ENCODE results near the gene CCSAP.
A peak's percentile ranks its signal among the peaks of the same experiment; 100 is the strongest.

CCSAP gene

DNA sequence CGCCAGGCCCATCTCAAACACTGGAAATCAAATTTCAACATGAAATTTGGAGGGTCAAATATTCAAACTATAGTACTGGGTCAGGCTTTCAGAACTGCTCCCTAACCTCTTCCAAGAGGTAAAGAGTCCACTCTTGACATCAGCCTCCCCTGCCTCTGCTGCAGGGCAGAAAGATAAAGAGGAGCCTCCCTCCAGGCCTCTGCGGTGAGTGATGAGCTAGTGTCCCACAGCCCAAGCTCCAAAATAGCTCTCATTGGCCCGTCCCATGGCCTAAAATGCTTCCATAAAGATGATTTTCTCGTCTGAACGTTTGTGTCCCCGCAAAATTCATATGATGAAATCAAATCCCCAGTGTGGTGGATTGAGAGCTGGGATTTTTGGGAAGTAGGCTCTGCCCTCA lies 33.7 kb upstream of the CCSAP start:
- Histone ChIP-seq H3K4me1 (peaks cover 4% of the 10 kb centered on the region; the same call in 1 of the 2 replicates), H3K27me3 (ENCODE audit: low read depth) (no peaks in the 10 kb centered on the region), H3K4me3 (no peak overlapping the region), H3K9me3 (no peaks in the 10 kb centered on the region), H3K36me3 (replicated peaks) (no peaks in the 10 kb centered on the region)
- in situ Hi-C loops (cut with MboI; ENCODE audit: low sequenced_read_pairs): no loop called here
- no peak for DNase-seq (ENCODE audit: low spot score in 2 of 2)

DNA sequence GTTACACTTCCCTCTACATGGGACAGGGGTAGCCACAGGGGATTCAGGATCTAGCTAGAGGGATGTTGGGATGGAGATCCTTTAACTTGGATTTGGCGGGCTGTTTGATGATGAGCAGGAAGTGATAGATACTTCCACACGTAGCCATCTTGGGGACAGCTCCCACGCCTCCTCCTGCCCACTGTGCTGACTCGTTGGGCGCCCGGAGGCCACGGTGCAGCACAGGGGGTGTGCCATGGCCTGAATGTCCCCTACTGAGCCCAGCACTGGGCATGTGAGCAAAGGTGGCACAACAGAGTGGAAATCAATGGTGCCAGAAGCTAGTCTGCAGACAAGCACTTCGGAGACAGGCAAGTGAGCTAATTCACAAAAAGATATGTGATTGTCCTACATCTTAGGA lies 31.6 kb upstream of the CCSAP start:
- Histone ChIP-seq H3K9me3 (no peaks in the 10 kb centered on the region), H3K4me1 (peaks cover 8% of the 10 kb centered on the region; the same call in 1 of the 2 replicates), H3K4me3 (no peak overlapping the region), H3K27me3 (ENCODE audit: low read depth) (peaks cover 10% of the 10 kb centered on the region), H3K36me3 (replicated peaks) (no peaks in the 10 kb centered on the region)
- DNase-seq (ENCODE audit: low spot score in 2 of 2): no peak
- in situ Hi-C loops (cut with MboI; ENCODE audit: low sequenced_read_pairs): no loop called here

DNA sequence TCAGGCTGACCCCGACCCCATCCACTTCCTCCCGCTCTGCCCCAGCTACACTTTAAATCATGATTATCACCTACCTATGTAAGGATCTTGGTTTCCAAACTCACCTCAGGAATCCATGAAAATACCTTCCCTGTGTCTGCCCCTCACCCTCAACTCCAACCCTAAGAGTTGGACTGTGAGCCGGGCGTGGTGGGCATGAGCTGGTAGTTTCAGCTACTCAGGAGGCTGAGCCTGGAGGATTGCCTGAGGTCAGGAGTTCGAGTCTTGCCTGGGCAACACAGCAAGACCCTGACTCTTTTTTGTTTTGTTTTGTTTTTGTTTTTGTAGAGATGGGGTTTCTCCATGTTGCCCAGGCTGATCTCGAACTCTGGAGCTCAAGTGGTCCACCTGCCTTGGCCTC lies 30.5 kb upstream of the CCSAP start:
- Histone ChIP-seq H3K4me1 (peaks cover 4% of the 10 kb centered on the region; the same call in 1 of the 2 replicates), H3K4me3 (no peak overlapping the region), H3K9me3 (no peaks in the 10 kb centered on the region), H3K36me3 (replicated peaks) (no peaks in the 10 kb centered on the region), H3K27me3 (ENCODE audit: low read depth) (peaks cover 10% of the 10 kb centered on the region)
- no peak for DNase-seq (ENCODE audit: low spot score in 2 of 2)
- in situ Hi-C loops (cut with MboI; ENCODE audit: low sequenced_read_pairs): no loop called here

DNA sequence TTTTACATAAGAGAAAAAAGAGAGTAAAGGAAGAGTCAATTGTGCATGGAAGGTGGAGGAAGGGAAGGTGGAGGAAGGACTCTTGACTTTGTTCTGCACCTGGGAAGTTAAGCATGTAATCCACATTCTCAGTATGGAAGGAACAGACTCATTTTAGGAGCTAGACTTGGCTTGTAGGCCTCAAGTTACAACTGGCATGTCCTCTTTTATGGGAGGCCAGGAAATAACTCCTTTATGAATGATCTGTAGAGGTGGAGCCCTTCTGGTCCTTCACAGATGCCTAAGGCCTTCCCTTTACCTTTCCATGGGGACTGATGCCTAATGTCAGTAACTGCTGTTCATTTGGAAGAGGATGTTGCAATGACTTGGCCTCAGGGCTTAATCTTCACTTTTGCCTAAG lies 29.4 kb upstream of the CCSAP start:
- Histone ChIP-seq H3K4me3 (no peak overlapping the region), H3K27me3 (ENCODE audit: low read depth) (peaks cover 10% of the 10 kb centered on the region), H3K36me3 (replicated peaks) (no peaks in the 10 kb centered on the region), H3K9me3 (no peaks in the 10 kb centered on the region), H3K4me1 (peaks cover 4% of the 10 kb centered on the region; the same call in 1 of the 2 replicates)
- DNase-seq (ENCODE audit: low spot score in 2 of 2): no peak
- in situ Hi-C loops (cut with MboI; ENCODE audit: low sequenced_read_pairs): no loop called here

DNA sequence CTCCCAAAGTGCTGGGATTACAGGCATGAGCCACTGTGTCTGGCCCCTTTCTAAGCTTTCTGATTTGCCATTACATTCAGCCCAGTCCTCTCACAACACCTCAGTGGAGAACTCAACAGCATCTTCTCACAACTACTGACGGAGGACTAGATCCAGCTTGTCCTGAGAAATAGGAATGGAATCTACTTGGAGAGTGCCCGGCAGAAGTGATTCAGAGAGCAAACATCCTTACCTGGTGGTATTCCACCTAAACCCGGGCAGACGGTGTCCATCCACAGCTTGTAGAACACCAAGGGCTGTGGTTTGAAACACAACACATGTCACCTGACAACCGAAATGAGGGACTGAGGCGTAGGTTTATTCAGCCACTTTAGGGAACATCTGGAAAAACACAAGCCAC lies 28.8 kb upstream of the CCSAP start:
- Histone ChIP-seq H3K27me3 (ENCODE audit: low read depth) (peaks cover 10% of the 10 kb centered on the region), H3K36me3 (replicated peaks) (no peaks in the 10 kb centered on the region), H3K4me3 (no peak overlapping the region), H3K9me3 (no peaks in the 10 kb centered on the region), H3K4me1 (peaks cover 4% of the 10 kb centered on the region; the same call in 1 of the 2 replicates)
- in situ Hi-C loops (cut with MboI; ENCODE audit: low sequenced_read_pairs): no loop called here
- no peak for DNase-seq (ENCODE audit: low spot score in 2 of 2)

DNA sequence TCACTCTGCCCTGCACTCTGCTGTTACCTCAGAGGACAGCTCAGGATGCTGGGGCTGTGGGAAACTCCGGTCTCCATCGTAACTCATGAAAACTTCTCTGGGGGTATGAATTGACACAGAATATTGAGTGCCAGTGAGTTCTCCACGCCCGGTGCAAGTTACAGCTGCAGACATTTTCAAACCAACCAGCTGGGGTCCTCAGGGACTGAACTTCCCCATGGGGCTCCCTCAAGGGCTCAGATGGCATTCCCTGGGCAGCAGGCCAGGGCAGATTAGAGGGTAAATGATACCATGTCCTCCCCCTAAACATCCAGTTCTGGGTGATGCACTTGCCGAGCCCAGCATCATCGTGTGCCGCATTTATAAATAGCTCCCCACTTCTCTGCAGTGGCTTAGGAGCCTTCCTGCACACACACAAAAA lies 27.8 kb upstream of the CCSAP start:
- Histone ChIP-seq H3K4me3 (no peak overlapping the region), H3K4me1 (peaks cover 4% of the 10 kb centered on the region; the same call in 1 of the 2 replicates), H3K9me3 (no peaks in the 10 kb centered on the region), H3K36me3 (replicated peaks) (no peaks in the 10 kb centered on the region), H3K27me3 (ENCODE audit: low read depth) (peaks cover 10% of the 10 kb centered on the region)
- peak in 1 of 2 experiments; percentile 21 for DNase-seq (ENCODE audit: low spot score in 2 of 2)
- in situ Hi-C loops (cut with MboI; ENCODE audit: low sequenced_read_pairs): no loop called here

DNA sequence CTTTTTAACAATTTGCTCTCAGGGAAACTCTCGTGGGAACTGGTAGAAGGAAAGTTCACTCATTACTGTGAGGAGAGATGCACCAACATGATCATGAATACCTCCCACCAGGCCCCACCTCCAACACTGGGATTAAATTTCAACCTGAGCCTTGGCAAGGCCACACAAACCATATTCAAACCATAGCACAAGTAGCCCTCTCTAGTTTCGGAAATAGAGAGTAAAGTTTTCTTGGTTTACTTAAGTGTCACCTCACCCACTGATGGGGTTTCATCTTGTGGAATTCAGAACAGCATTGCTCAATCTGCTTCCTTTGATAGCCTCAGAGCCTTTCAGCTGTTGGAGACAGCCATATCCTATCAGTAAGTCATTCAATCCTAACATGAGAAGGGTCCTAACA lies 25.5 kb upstream of the CCSAP start:
- in situ Hi-C loops (cut with MboI; ENCODE audit: low sequenced_read_pairs): no loop called here
- H3K27me3 ChIP-seq (ENCODE audit: low read depth): peaks cover 10% of the 10 kb centered on the region
- DNase-seq (ENCODE audit: low spot score in 2 of 2): no peak
- peaks cover 4% of the 10 kb centered on the region; the same call in 1 of the 2 replicates for H3K4me1 ChIP-seq
- no peaks in the 10 kb centered on the region for H3K9me3 ChIP-seq
- no peak overlapping the region for H3K4me3 ChIP-seq
- H3K36me3 ChIP-seq (replicated peaks): no peaks in the 10 kb centered on the region

DNA sequence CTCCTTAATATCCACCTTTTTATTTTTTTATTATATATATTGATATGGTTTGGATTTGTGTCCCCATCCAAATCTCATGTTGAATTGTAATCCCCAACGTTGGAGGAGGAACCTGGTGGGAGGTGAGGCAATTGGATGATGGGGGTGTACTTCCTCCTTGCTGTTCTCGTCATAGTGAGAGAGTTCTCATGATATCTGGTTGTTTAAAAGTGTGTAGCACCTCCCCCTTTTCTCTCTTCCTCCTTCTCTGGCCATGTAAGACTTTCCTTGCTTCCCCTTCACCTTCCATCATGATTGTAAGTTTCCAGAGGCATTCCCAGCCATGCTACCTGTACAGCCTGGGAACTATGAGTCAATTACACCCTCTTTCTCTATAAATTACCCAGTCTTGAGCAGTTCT lies 22.7 kb upstream of the CCSAP start:
- peaks cover 15% of the 10 kb centered on the region for H3K27me3 ChIP-seq (ENCODE audit: low read depth)
- H3K4me1 ChIP-seq: no peaks in the 10 kb centered on the region
- H3K4me3 ChIP-seq: no peak overlapping the region
- no peaks in the 10 kb centered on the region for H3K9me3 ChIP-seq
- in situ Hi-C loops (cut with MboI; ENCODE audit: low sequenced_read_pairs): no loop called here
- no peaks in the 10 kb centered on the region for H3K36me3 ChIP-seq (replicated peaks)
- no peak for DNase-seq (ENCODE audit: low spot score in 2 of 2)

DNA sequence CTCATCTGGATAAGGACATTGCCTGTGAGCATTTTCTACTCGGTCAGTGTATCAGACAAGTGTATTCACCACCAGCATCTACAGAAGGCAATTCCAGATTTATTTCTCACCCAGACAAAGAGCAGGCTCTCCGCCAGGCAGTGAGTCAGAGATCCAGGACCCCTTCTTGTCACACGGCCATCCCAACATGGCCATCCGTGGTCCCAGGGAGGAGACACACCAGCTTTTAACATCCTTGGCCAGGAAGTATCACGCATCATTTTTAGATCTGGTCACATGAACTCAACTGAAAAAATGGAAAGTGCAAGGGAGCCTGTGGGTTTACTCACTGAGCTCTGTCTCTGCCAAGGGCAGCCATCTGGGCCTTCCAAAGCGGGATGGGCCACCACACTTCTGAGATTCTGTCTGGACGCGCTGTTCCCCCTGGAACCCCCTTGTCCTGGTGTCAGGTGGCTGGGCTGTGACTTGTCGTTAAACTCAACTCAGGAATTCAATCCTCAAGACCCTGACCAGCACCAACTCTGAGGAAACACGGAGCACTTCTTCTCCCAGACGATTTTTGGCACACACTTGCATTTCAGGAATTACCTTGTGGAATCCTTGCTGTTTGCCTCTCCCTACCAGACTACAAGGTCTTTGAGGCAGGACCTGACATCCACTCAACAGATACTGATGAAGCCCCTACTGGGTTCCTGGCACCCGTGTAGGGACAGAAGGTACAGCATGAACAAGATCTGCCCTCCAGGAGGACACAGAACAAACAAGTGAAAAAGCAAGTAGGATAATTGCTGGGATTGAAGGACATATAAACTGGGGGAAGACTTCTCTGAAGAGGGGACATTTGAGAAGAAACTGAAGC lies 21.6 kb upstream of the CCSAP start:
- H3K4me1 ChIP-seq: no peaks in the 10 kb centered on the region
- no peaks in the 10 kb centered on the region for H3K36me3 ChIP-seq (replicated peaks)
- no peaks in the 10 kb centered on the region for H3K9me3 ChIP-seq
- H3K27me3 ChIP-seq (ENCODE audit: low read depth): peaks cover 8% of the 10 kb centered on the region
- no peak overlapping the region for H3K4me3 ChIP-seq
- in situ Hi-C loops (cut with MboI; ENCODE audit: low sequenced_read_pairs): no loop called here
- DNase-seq (ENCODE audit: low spot score in 2 of 2): no peak

DNA sequence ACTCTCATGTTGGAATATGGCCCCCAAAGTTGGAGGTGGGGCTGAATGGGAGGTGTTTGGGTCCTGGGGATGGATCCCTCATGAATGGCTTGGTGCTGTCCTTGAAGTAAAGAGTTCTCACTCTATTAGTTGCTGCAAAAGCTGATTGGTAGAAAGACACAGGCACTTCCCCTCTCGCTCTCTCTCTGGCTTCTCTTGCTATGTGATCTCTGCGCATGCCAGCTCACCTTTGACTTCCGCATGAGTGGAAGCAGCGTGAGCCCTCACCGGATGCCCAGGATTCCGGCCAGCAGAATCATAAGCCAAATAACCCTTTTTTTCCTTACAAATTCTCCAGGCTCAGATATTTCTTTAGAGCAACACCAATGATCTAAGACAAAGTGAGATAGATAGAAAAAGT lies 20.9 kb upstream of the CCSAP start:
- no peak overlapping the region for H3K4me3 ChIP-seq
- no peaks in the 10 kb centered on the region for H3K36me3 ChIP-seq (replicated peaks)
- H3K27me3 ChIP-seq (ENCODE audit: low read depth): peaks cover 13% of the 10 kb centered on the region
- no peaks in the 10 kb centered on the region for H3K9me3 ChIP-seq
- H3K4me1 ChIP-seq: no peaks in the 10 kb centered on the region
- in situ Hi-C loops (cut with MboI; ENCODE audit: low sequenced_read_pairs): no loop called here
- DNase-seq (ENCODE audit: low spot score in 2 of 2): no peak

DNA sequence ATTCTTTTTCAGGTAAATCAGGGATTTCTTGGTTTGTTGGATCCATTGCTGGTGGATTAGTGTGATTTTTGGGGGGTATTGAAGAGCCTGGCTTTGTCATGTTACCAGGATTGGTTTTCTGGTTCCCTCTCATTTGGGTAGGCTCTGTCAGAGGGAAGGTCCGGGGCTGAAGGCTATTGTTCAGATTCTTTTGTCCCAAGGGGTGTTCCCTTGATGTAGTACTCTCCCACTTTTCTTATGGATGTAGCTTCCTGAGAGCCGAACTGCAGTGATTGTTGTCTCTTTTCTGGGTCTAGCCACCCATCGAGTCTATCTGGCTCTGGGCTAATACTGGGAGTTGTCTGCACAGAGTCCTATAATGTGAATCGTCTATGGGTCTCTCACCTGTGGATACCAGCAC lies 17.6 kb upstream of the CCSAP start:
- H3K27me3 ChIP-seq (ENCODE audit: low read depth): peaks cover 14% of the 10 kb centered on the region
- H3K36me3 ChIP-seq (replicated peaks): no peaks in the 10 kb centered on the region
- H3K4me3 ChIP-seq: no peak overlapping the region

DNA sequence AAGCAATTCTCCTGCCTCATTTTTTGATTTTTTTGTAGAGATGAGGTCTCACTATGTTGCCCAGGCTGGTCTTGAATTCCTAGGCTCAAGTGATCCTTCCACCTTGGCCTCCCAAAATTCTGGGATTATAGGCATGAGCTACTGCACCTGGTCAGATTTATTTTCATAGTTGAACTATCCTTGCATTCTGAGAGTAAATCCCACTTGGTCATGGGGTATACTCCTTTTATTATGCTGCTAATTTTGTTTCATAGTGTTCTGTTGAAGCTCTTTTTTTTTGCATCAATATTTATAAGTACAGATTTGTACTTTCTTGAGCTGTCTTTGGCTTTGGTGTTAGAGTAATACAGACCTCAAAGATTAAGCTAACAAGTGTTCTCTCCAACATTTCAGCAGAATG lies 12.8 kb upstream of the CCSAP start:
- in situ Hi-C loops (cut with MboI; ENCODE audit: low sequenced_read_pairs): no loop called here
- Histone ChIP-seq H3K4me1 (no peaks in the 10 kb centered on the region), H3K4me3 (no peak overlapping the region), H3K36me3 (replicated peaks) (no peaks in the 10 kb centered on the region), H3K9me3 (peaks cover 7% of the 10 kb centered on the region), H3K27me3 (ENCODE audit: low read depth) (peaks cover 6% of the 10 kb centered on the region; the same call in 1 of the 2 replicates)
- DNase-seq (ENCODE audit: low spot score in 2 of 2): no peak

More for the DNA sequence above, 17.6 kb upstream of the CCSAP start:
- Histone ChIP-seq H3K9me3 (peaks cover 2% of the 10 kb centered on the region; the same call in 1 of the 2 replicates), H3K4me1 (no peaks in the 10 kb centered on the region)
- in situ Hi-C loops (cut with MboI; ENCODE audit: low sequenced_read_pairs): no loop called here
- no peak for DNase-seq (ENCODE audit: low spot score in 2 of 2)

DNA sequence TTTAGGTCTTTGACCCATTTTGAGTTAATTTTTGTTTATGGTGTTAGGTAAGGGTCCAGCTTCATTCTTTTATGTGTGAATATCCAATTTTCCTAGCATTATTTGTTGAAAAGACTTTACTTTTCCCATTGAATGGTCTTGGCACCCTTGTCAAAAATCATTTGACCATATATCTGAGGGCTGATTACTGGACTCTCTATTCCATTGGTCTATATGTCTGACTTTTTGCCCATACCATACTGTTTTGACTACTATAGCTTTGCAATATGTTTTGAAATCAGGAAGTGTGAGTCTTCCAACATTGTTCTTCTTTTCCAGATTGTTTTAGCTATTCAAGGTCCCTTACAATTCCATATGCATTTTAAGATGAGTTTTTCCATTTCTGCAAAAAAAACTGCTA lies 11.4 kb upstream of the CCSAP start:
- Histone ChIP-seq H3K4me1 (no peaks in the 10 kb centered on the region), H3K27me3 (ENCODE audit: low read depth) (peaks cover 6% of the 10 kb centered on the region; the same call in 1 of the 2 replicates), H3K4me3 (no peak overlapping the region), H3K9me3 (peaks cover 7% of the 10 kb centered on the region), H3K36me3 (replicated peaks) (no peaks in the 10 kb centered on the region)
- in situ Hi-C loops (cut with MboI; ENCODE audit: low sequenced_read_pairs): no loop called here
- no peak for DNase-seq (ENCODE audit: low spot score in 2 of 2)

DNA sequence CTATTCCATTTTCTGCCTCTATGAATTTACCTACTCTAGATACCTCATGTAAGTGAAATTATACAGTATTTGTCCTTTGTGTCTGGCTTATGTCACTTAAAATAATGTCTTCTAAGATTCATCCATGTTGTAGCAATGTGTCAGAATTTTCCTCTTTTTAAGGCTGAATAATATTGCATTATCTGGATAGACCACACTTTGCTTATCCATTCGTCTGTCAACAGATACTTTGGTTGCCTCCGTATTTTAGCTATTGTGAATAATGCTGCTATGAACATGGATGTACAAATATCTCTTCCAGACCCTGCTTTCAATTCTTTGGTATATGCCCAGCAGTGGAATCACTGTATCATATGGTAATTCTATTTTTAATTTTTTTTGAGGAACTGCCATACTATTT lies 10.1 kb upstream of the CCSAP start:
- DNase-seq (ENCODE audit: low spot score in 2 of 2): no peak
- peaks cover 7% of the 10 kb centered on the region for H3K9me3 ChIP-seq
- H3K4me3 ChIP-seq: no peak overlapping the region
- no peaks in the 10 kb centered on the region for H3K36me3 ChIP-seq (replicated peaks)
- no peaks in the 10 kb centered on the region for H3K27me3 ChIP-seq (ENCODE audit: low read depth)
- in situ Hi-C loops (cut with MboI; ENCODE audit: low sequenced_read_pairs): no loop called here
- H3K4me1 ChIP-seq: no peaks in the 10 kb centered on the region
